ENCODE measurements around the gene DAB2IP.

GRCh38 chr9:121661328-121661727 is 9.9 kb downstream of the DAB2IP start:
- TF ChIP-seq, protein P1, sequence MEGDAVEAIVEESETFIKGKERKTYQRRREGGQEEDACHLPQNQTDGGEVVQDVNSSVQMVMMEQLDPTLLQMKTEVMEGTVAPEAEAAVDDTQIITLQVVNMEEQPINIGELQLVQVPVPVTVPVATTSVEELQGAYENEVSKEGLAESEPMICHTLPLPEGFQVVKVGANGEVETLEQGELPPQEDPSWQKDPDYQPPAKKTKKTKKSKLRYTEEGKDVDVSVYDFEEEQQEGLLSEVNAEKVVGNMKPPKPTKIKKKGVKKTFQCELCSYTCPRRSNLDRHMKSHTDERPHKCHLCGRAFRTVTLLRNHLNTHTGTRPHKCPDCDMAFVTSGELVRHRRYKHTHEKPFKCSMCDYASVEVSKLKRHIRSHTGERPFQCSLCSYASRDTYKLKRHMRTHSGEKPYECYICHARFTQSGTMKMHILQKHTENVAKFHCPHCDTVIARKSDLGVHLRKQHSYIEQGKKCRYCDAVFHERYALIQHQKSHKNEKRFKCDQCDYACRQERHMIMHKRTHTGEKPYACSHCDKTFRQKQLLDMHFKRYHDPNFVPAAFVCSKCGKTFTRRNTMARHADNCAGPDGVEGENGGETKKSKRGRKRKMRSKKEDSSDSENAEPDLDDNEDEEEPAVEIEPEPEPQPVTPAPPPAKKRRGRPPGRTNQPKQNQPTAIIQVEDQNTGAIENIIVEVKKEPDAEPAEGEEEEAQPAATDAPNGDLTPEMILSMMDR (IDR thresholded peaks at IDR 0.05; ENCODE audit: insufficient read depth, low read length, poor library complexity, severe bottlenecking) = no peak
- no peak for TF ChIP-seq EZH2phosphoT487 (conservative IDR thresholded peaks at IDR 0.05; ENCODE audit: low read length)
